ENCODE data around the gene CD302. TPM values are rescaled to one million over a fixed set of nuclear protein-coding genes. Genes with fewer than 3 reads are reported as not detected.

The CD302 gene
- total and polyA plus RNA-seq, 2 experiments from 2014 or later, result 10.5 to 13.9 TPM

- Histone ChIP-seq H3K36me3 (ENCODE audit: low read depth) (peaks cover 46% of the 10 kb centered on the region), H3K4me3 (no peak overlapping the region), H3K27me3 (replicated peaks; ENCODE audit: insufficient read depth) (no peaks in the 10 kb centered on the region), H2AFZ (no peak overlapping the region), H3K79me2 (ENCODE audit: insufficient read depth) (peaks cover 100% of the 10 kb centered on the region), H3K27ac (no peak overlapping the region; the same call in 1 of the 2 replicates), H3F3A (ENCODE audit: insufficient read depth) (peaks cover 14% of the 10 kb centered on the region), H3K9ac (no peak overlapping the region), H3K9me3 (ENCODE audit: low read depth) (no peaks in the 10 kb centered on the region), H4K20me1 (ENCODE audit: insufficient read depth) (peaks cover 74% of the 10 kb centered on the region), H3K9me2 (ENCODE audit: insufficient read depth) (no peaks in the 10 kb centered on the region), H3K4me1 (ENCODE audit: insufficient read depth) (0 out of 2 replicates have a peak, but pooled peaks cover 5% of the 10 kb centered on the region), H3K4me2 (ENCODE audit: unreplicated experiment) (no peak overlapping the region)
- no peak for TF ChIP-seq EZH2 (IDR thresholded peaks at IDR 0.05; ENCODE audit: insufficient read depth, poor library complexity, severe bottlenecking)
- no peak for TF ChIP-seq EZH2phosphoT487 (IDR thresholded peaks at IDR 0.05; ENCODE audit: insufficient read depth, low read depth)
- WGBS, 2 experiments (ENCODE audit: low coverage in 1 of 2, low lambda C conversion rate in 2 of 2, missing lambda C conversion rate in 2 of 2), result 98 to 100% methylated on average over 2 of the region's 2 CpGs
- DNase-seq, result no peak
- in situ Hi-C loops (cut with MboI), result no loop called here
Measured at GRCh38 chr2:159722580-159722979, 75.4 kb downstream of the CD302 start.

GRCh38 chr2:159720676-159721075 is 77.3 kb downstream of the CD302 start:
- Histone ChIP-seq H3K4me3 (no peak overlapping the region), H3K36me3 (ENCODE audit: low read depth) (peaks cover 55% of the 10 kb centered on the region), H3K4me2 (ENCODE audit: unreplicated experiment) (no peak overlapping the region), H3K27ac (no peak overlapping the region), H3K9me3 (ENCODE audit: low read depth) (no peaks in the 10 kb centered on the region), H3K79me2 (ENCODE audit: insufficient read depth) (peaks cover 100% of the 10 kb centered on the region), H2AFZ (no peak overlapping the region), H3F3A (ENCODE audit: insufficient read depth) (peaks cover 14% of the 10 kb centered on the region), H3K9me2 (ENCODE audit: insufficient read depth) (no peaks in the 10 kb centered on the region), H3K27me3 (replicated peaks; ENCODE audit: insufficient read depth) (no peaks in the 10 kb centered on the region), H3K4me1 (ENCODE audit: insufficient read depth) (peaks cover 9% of the 10 kb centered on the region), H4K20me1 (ENCODE audit: insufficient read depth) (peaks cover 66% of the 10 kb centered on the region; the same call in 1 of the 2 replicates), H3K9ac (no peak overlapping the region)
- WGBS, 2 experiments (ENCODE audit: low coverage in 1 of 2, low lambda C conversion rate in 2 of 2, missing lambda C conversion rate in 2 of 2), result 92 to 93% methylated on average over 10 of the region's 10 CpGs
- TF ChIP-seq EZH2 (IDR thresholded peaks at IDR 0.05; ENCODE audit: insufficient read depth, poor library complexity, severe bottlenecking) (no peak), EZH2phosphoT487 (IDR thresholded peaks at IDR 0.05; ENCODE audit: insufficient read depth, low read depth) (no peak)
- in situ Hi-C loops (cut with MboI), result no loop called here
- DNase-seq, result no peak

Other genes starting within 250 kb of the CD302 start
- gene BAZ2B, start 181.7 kb downstream of the CD302 start, total RNA-seq (2014; rRNA removed; shearing (Covaris generic)), result 20.5 and 26.2 TPM in 2 replicates
- gene BAZ2B, start 181.7 kb downstream of the CD302 start, polyA plus RNA-seq (2016; fragmentation: Nextera tagmentation; extraction: Ambion mirVana), result 13.9 and 17.0 TPM in 2 replicates
- 99.3 and 118 TPM in 2 replicates for gene MARCHF7, start 85.7 kb downstream of the CD302 start, total RNA-seq (2014; rRNA removed; shearing (Covaris generic))
- 92.7 and 97.3 TPM in 2 replicates for gene MARCHF7, start 85.7 kb downstream of the CD302 start, polyA plus RNA-seq (2016; fragmentation: Nextera tagmentation; extraction: Ambion mirVana)
- gene LY75, start 106.5 kb upstream of the CD302 start, total RNA-seq (2014; rRNA removed; shearing (Covaris generic)), result 0.38 and 0.65 TPM in 2 replicates
- 0.58 and 0.69 TPM in 2 replicates for gene LY75, start 106.5 kb upstream of the CD302 start, polyA plus RNA-seq (2016; fragmentation: Nextera tagmentation; extraction: Ambion mirVana)

Measured in GM23248 (cell line).